ENCODE data around the gene MASP1. TPM values are rescaled to one million over a fixed set of nuclear protein-coding genes. Genes with fewer than 3 reads are reported as not detected.

Gene MASP1
- polyA plus RNA-seq, 1 donor from 2014 or later = 0.19 TPM

DNA sequence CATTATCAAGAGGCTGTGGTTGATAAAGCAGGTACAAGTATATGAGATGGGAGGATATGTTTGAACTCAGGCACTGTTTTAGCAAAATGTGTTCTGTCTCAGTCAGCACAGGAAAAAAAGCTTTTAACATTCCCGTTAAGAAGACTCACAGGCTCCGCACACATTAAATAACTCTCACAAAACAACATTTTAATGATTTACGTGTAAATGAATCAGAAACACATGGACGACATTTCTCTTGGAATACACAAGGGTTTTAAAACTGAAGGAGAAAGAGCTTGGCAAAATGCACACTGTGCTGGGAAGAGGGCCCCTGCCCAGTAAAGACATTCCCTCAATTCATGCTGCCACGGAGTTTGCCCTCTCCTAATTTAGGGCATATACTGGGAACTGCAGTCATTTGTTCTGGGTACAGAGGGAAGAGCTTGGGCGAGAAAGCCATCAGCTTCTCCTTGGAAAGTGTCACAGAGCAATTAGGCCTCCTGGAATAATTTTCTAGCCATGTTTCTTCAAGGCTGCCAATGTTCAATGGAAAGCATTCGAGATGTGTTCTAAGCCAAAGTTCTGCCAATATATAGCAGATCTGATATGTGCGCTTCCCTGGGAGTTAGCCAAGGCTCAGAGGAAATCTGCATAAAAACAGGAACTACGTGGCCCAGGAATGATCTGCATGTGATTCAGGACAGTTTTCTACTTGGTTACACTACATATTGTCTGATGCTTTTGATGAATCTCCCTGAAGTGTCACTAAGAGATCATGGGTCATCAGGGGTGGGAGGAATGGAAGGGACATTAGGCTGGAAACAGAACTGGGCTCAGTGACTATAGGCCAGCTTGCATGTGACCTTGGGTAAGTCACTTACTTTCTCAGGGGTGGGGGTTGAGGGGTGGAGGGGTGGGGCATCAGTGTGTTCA is 2.2 kb upstream of the MASP1 start:
- H3K4me3 ChIP-seq (ENCODE audit: low read length) = no peak overlapping the region
- H3K79me2 ChIP-seq (replicated peaks; ENCODE audit: insufficient read depth, low read length) = no peaks in the 10 kb centered on the region
- no peaks in the 10 kb centered on the region for H3F3A ChIP-seq (ENCODE audit: insufficient read depth, low read length, poor library complexity, severe bottlenecking)
- no peak overlapping the region for H3K4me2 ChIP-seq (ENCODE audit: low read length)
- no peak overlapping the region for H3K27ac ChIP-seq (ENCODE audit: low read length)
- H2AFZ ChIP-seq (ENCODE audit: low read depth, low read length) = no peak overlapping the region
- TF ChIP-seq, protein P1, sequence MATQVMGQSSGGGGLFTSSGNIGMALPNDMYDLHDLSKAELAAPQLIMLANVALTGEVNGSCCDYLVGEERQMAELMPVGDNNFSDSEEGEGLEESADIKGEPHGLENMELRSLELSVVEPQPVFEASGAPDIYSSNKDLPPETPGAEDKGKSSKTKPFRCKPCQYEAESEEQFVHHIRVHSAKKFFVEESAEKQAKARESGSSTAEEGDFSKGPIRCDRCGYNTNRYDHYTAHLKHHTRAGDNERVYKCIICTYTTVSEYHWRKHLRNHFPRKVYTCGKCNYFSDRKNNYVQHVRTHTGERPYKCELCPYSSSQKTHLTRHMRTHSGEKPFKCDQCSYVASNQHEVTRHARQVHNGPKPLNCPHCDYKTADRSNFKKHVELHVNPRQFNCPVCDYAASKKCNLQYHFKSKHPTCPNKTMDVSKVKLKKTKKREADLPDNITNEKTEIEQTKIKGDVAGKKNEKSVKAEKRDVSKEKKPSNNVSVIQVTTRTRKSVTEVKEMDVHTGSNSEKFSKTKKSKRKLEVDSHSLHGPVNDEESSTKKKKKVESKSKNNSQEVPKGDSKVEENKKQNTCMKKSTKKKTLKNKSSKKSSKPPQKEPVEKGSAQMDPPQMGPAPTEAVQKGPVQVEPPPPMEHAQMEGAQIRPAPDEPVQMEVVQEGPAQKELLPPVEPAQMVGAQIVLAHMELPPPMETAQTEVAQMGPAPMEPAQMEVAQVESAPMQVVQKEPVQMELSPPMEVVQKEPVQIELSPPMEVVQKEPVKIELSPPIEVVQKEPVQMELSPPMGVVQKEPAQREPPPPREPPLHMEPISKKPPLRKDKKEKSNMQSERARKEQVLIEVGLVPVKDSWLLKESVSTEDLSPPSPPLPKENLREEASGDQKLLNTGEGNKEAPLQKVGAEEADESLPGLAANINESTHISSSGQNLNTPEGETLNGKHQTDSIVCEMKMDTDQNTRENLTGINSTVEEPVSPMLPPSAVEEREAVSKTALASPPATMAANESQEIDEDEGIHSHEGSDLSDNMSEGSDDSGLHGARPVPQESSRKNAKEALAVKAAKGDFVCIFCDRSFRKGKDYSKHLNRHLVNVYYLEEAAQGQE (IDR thresholded peaks at IDR 0.05; ENCODE audit: borderline replicate concordance) = no peak
- TF ChIP-seq POLR2AphosphoS5 (IDR thresholded peaks at IDR 0.05) (no peak), RAD21 (conservative IDR thresholded peaks at IDR 0.05) (no peak), TAF1 (IDR thresholded peaks at IDR 0.05; ENCODE audit: low read depth) (no peak), SMC3 (conservative IDR thresholded peaks at IDR 0.05; ENCODE audit: poor library complexity) (no peak), MXI1 (conservative IDR thresholded peaks at IDR 0.05; ENCODE audit: poor library complexity, severe bottlenecking) (no peak), EP300 (conservative IDR thresholded peaks at IDR 0.05; ENCODE audit: poor library complexity, severe bottlenecking) (no peak), EZH2 (IDR thresholded peaks at IDR 0.05; ENCODE audit: borderline replicate concordance, insufficient read depth, low read length, poor library complexity, severe bottlenecking) (no peak)
- TF ChIP-seq, protein P2, sequence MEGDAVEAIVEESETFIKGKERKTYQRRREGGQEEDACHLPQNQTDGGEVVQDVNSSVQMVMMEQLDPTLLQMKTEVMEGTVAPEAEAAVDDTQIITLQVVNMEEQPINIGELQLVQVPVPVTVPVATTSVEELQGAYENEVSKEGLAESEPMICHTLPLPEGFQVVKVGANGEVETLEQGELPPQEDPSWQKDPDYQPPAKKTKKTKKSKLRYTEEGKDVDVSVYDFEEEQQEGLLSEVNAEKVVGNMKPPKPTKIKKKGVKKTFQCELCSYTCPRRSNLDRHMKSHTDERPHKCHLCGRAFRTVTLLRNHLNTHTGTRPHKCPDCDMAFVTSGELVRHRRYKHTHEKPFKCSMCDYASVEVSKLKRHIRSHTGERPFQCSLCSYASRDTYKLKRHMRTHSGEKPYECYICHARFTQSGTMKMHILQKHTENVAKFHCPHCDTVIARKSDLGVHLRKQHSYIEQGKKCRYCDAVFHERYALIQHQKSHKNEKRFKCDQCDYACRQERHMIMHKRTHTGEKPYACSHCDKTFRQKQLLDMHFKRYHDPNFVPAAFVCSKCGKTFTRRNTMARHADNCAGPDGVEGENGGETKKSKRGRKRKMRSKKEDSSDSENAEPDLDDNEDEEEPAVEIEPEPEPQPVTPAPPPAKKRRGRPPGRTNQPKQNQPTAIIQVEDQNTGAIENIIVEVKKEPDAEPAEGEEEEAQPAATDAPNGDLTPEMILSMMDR (IDR thresholded peaks at IDR 0.05; ENCODE audit: poor library complexity, severe bottlenecking) = no peak
- H3K36me3 ChIP-seq (ENCODE audit: insufficient read depth, low read length) = no peaks in the 10 kb centered on the region
- H3K27me3 ChIP-seq (ENCODE audit: insufficient read depth, low read depth, low read length) = no peaks in the 10 kb centered on the region
- H3K9ac ChIP-seq (ENCODE audit: low read length) = no peak overlapping the region
- no peaks in the 10 kb centered on the region for H4K20me1 ChIP-seq (ENCODE audit: insufficient read depth)
- H3K9me2 ChIP-seq (ENCODE audit: insufficient read depth, low read length) = no peaks in the 10 kb centered on the region
- H3K9me3 ChIP-seq (ENCODE audit: low read length) = no peaks in the 10 kb centered on the region

DNA sequence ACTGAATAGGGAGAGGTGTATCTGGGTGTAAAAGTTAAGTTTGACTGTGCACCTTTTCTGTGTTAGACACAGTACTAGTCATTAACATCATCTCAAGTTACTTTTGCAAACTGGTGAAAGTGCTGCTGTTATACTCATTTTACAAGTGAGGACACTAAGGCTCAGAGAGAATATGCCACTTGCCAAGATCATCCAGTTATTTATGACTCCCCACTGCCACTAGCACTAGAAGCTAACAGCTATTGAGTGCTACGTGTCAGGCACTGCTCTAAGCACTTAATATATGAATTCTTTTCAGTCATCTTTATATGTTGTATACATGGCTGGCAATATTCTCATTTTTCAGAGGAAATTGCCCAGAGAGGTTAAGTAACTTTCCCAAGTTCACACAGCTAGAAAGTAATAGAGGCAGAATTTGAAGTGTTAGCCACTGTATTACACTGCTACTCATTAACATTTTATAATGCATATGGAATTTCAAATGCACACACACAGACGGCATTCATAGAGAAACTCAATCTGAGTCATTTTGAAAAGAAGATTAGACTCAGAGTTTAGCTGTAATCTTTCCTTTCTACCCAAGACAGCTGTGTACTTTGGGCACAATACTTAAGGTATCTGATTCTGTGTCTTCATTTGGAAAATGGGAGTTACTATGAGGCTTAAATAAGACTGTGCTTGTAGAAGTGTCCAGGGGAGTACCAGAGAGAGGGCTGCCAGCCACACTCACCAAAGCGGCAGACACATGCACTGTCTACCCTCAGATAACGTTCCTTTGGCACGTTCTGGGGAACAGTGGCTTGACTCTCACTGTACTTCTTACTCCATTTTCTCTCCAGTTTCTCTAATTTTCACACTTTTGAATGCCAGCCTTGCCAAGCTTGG is 1.3 kb upstream of the MASP1 start:
- H3F3A ChIP-seq (ENCODE audit: insufficient read depth, low read length, poor library complexity, severe bottlenecking) = no peaks in the 10 kb centered on the region
- no peak for TF ChIP-seq RAD21 (conservative IDR thresholded peaks at IDR 0.05)
- TF ChIP-seq POLR2AphosphoS5 (IDR thresholded peaks at IDR 0.05) = no peak
- TF ChIP-seq EP300 (conservative IDR thresholded peaks at IDR 0.05; ENCODE audit: poor library complexity, severe bottlenecking) = no peak
- TF ChIP-seq SMC3 (conservative IDR thresholded peaks at IDR 0.05; ENCODE audit: poor library complexity) = no peak
- TF ChIP-seq TAF1 (IDR thresholded peaks at IDR 0.05; ENCODE audit: low read depth) = no peak
- TF ChIP-seq MXI1 (conservative IDR thresholded peaks at IDR 0.05; ENCODE audit: poor library complexity, severe bottlenecking) = no peak
- TF ChIP-seq, protein P2 (IDR thresholded peaks at IDR 0.05; ENCODE audit: poor library complexity, severe bottlenecking) = no peak
- TF ChIP-seq, protein P1 (IDR thresholded peaks at IDR 0.05; ENCODE audit: borderline replicate concordance) = no peak
- TF ChIP-seq EZH2 (IDR thresholded peaks at IDR 0.05; ENCODE audit: borderline replicate concordance, insufficient read depth, low read length, poor library complexity, severe bottlenecking) = no peak
- no peak overlapping the region for H3K27ac ChIP-seq (ENCODE audit: low read length)
- H3K27me3 ChIP-seq (ENCODE audit: insufficient read depth, low read depth, low read length) = no peaks in the 10 kb centered on the region
- no peaks in the 10 kb centered on the region for H3K9me3 ChIP-seq (ENCODE audit: low read length)
- no peaks in the 10 kb centered on the region for H3K36me3 ChIP-seq (ENCODE audit: insufficient read depth, low read length)
- no peaks in the 10 kb centered on the region for H4K20me1 ChIP-seq (ENCODE audit: insufficient read depth)
- H3K9ac ChIP-seq (ENCODE audit: low read length) = no peak overlapping the region
- no peaks in the 10 kb centered on the region for H3K79me2 ChIP-seq (replicated peaks; ENCODE audit: insufficient read depth, low read length)
- no peak overlapping the region for H3K4me2 ChIP-seq (ENCODE audit: low read length)
- H3K4me3 ChIP-seq (ENCODE audit: low read length) = no peak overlapping the region
- no peaks in the 10 kb centered on the region for H3K9me2 ChIP-seq (ENCODE audit: insufficient read depth, low read length)
- H2AFZ ChIP-seq (ENCODE audit: low read depth, low read length) = no peak overlapping the region

Measured in neural cell (in vitro differentiated cells).